Epithelial cell of proximal tubule (primary cell): ENCODE results near the gene TRIM63. TPM values are rescaled to one million over a fixed set of nuclear protein-coding genes. Genes with fewer than 3 reads are reported as not detected.

Experiments
- DNase-seq: peaks from one replicate; pipeline ENCODE4 v3.0.0-alpha.2; 2011; ENCODE audit warnings: low read depth
- H3K4me3 ChIP-seq: 2 replicates; pipeline ENCODE4 v1.5.1; 2011; ENCODE audit warnings: low read depth, mild to moderate bottlenecking, low read length
- total RNA-seq: library from RNA; depleted of rRNA; stranded (reverse); fragments of >200 nt; gene quantifications from 2 replicates; pipeline ENCODE4 v1.2.3, GENCODE V29; 2015
- TF ChIP-seq, protein P1 (sequence below): conservative IDR thresholded peaks from 2 replicates; pipeline ENCODE4 v1.5.1; 2012; ENCODE audit warnings: low read depth, mild to moderate bottlenecking, low read length

The TRIM63 gene
- total RNA-seq, 1 donor from 2014 or later = not detected

GRCh38 chr1:26084091-26084561 lies 16.7 kb upstream of the TRIM63 start:
- TF ChIP-seq, protein P1, sequence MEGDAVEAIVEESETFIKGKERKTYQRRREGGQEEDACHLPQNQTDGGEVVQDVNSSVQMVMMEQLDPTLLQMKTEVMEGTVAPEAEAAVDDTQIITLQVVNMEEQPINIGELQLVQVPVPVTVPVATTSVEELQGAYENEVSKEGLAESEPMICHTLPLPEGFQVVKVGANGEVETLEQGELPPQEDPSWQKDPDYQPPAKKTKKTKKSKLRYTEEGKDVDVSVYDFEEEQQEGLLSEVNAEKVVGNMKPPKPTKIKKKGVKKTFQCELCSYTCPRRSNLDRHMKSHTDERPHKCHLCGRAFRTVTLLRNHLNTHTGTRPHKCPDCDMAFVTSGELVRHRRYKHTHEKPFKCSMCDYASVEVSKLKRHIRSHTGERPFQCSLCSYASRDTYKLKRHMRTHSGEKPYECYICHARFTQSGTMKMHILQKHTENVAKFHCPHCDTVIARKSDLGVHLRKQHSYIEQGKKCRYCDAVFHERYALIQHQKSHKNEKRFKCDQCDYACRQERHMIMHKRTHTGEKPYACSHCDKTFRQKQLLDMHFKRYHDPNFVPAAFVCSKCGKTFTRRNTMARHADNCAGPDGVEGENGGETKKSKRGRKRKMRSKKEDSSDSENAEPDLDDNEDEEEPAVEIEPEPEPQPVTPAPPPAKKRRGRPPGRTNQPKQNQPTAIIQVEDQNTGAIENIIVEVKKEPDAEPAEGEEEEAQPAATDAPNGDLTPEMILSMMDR = no peak
- no peak for DNase-seq
- no peak overlapping the region for H3K4me3 ChIP-seq

GRCh38 chr1:26083208-26083607 lies 15.8 kb upstream of the TRIM63 start:
- no peak overlapping the region for H3K4me3 ChIP-seq
- no peak for DNase-seq
- TF ChIP-seq, protein P1 = no peak

DNA sequence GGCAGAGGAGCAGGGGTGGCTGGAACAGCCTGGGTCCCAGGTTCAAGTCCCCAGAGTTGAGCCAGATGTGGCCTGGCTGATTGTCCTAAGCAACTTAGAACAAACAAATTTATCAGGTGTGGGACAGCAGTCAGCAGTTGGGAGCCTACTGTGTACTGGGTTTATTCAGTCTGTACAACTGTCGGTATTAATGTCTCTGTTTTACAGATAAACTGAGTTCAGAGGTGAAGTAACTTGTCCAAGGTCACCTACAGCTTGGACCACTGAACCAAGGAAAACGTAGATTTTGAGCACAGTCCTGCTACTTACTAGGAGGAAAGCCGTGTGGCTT lies 14.6 kb upstream of the TRIM63 start:
- TF ChIP-seq, protein P1 = no peak
- no peak for DNase-seq

DNA sequence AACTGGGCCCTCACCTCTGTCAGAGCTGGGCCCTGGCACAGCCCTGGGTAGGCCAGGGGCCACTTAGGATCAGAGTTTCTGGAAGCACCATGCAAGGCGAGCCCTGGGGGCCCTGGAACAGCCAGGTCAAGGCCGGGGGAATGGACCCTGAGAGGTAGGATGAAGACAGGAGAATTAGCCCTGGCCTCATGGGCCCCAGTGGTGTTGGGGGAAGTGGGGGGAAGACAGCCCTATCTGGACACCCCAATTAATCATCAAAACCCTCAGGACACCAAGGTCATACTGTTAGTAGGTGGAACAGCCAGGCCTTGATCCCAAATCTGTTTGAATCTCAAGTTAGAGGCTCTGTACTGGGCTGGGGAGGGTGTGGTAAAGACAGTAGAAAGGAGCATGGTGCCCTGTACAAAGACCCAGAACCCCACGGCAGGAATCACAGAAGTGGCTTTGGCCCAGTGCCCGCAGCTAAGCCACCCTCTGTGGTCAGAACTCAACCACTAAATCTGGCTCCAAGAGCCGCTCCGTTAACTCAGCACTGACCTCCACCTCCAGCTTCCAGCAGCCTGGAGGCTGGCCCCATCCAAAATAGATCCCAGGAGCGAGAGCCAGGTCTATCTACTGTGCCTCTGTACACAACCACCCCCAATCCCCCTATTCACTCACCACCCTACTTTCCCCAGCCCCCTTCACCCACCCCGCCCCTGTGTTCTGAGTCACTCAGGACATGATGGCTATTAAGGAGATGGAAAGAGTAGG lies 14.0 kb upstream of the TRIM63 start:
- DNase-seq = no peak
- H3K4me3 ChIP-seq = no peak overlapping the region
- TF ChIP-seq, protein P1 = no peak

More for the DNA sequence above, 14.6 kb upstream of the TRIM63 start:
- H3K4me3 ChIP-seq = no peak overlapping the region

DNA sequence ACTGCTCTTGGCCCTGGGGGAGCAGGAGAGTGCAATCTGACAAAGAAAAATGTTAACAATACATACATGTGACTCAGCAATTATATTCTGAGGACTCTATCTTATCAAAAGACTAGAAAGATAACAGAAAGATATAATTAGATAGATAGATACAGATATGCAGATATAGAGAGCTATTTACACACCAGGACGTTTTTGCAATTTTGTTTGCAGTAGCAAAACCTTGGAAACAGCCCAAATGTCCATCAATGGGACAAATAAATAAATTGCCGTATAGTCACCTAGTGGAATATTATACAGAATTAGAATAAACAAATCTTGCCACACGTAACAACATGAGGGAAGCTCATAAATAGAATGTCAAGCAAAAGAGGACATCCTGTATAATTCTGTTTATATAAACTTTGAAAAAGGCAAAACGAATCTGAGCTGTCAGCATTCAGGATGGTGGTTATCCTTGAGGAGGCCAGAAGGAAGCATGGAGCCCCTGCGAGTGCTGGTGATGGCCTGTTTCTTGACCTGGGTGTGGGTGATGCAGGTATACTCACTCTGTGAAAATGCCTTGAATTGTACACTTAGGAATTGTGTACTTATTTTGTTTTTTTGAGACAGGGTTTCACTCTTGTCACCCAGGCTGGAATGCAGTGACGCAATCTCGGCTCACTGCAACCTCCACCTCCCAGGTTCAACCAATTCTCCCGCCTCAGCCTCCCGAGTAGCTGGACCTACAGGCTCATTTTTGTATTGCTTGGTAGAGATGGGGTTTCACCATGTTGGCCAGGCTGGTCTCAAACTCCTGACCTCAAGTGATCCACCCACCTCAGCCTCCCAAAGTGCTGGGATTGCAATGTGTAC lies 12.8 kb upstream of the TRIM63 start:
- H3K4me3 ChIP-seq = no peak overlapping the region
- TF ChIP-seq, protein P1 = no peak
- no peak for DNase-seq

DNA sequence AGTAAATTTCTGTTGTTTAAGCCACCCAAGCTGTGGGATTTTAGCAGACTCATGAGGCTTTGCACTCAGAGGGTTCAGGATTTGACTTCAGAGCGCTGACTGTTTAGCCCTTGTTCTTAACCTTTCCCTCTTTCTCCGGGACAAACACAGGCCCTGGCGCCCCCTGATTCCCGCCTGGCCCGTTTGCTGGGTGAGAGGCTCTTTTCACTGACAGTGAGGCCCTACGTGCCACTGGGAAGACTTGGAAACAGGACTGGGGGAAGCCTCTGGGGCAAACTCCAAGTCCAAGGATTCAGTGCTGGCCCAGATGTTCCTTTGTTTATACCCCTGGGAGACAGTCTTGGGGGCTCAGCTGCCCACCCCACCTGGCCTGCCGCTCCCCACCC lies 11.7 kb upstream of the TRIM63 start:
- no peak for DNase-seq
- no peak overlapping the region for H3K4me3 ChIP-seq
- TF ChIP-seq, protein P1 = no peak
